Neural cell (in vitro differentiated cells): ENCODE data around the gene PNPLA6. TPM values are rescaled to one million over a fixed set of nuclear protein-coding genes. Genes with fewer than 3 reads are reported as not detected.

ENCODE experiments used
- H2AFZ ChIP-seq: fragments of 200-600, 300-800 bp; sonication (generic), shearing (Covaris generic); 2 replicates; pipeline ENCODE4 v1.6.0; 2014; ENCODE audit warnings: low read depth, mild to moderate bottlenecking, antibody characterized with exemption, low read length, moderate library complexity
- H3F3A ChIP-seq: fragments of 200-600 bp; shearing (Covaris generic); 2 replicates; pipeline ENCODE4 v1.6.1; 2016; ENCODE audit warnings: mild to moderate bottlenecking, moderate library complexity, mixed read lengths, antibody characterized with exemption, low read length; ENCODE audit not compliant: insufficient read depth, poor library complexity, severe bottlenecking
- H3K27ac ChIP-seq: fragments of 200-600, 300-800 bp; sonication (generic), shearing (Covaris generic); 2 replicates; pipeline ENCODE4 v1.5.1; 2014; ENCODE audit warnings: mild to moderate bottlenecking, low read length, moderate library complexity
- H3K27me3 ChIP-seq: fragments of 300-800, 200-600 bp; sonication (generic), shearing (Covaris generic); 2 replicates; pipeline ENCODE4 v1.6.0; 2014; ENCODE audit warnings: mild to moderate bottlenecking, low read depth, low read length, moderate library complexity; ENCODE audit not compliant: insufficient read depth
- H3K36me3 ChIP-seq: fragments of 300-800, 200-600 bp; sonication (generic), shearing (Covaris generic); 2 replicates; pipeline ENCODE4 v1.5.1; 2014; ENCODE audit warnings: mild to moderate bottlenecking, antibody characterized with exemption, low read length, moderate library complexity; ENCODE audit not compliant: insufficient read depth
- H3K4me2 ChIP-seq: fragments of 300-800, 200-600 bp; sonication (generic), shearing (Covaris generic); 2 replicates; pipeline ENCODE4 v1.6.0; 2014; ENCODE audit warnings: mild to moderate bottlenecking, low read length
- H3K4me3 ChIP-seq: fragments of 300-800, 200-600 bp; sonication (generic), shearing (Covaris generic); 2 replicates; pipeline ENCODE4 v1.5.1; 2014; ENCODE audit warnings: mild to moderate bottlenecking, low read length, moderate library complexity
- H3K79me2 ChIP-seq: fragments of 200-600 bp; shearing (Covaris generic); replicated peaks from 2 replicates; pipeline ENCODE4 v1.6.0; 2014; ENCODE audit warnings: mild to moderate bottlenecking, low read length, moderate library complexity; ENCODE audit not compliant: insufficient read depth
- H3K9ac ChIP-seq: fragments of 300-800, 200-600 bp; sonication (generic), shearing (Covaris generic); 2 replicates; pipeline ENCODE4 v1.6.1; 2016; ENCODE audit warnings: mild to moderate bottlenecking, low read length, mixed read lengths
- H3K9me2 ChIP-seq: fragments of 200-600 bp; shearing (Covaris generic); 2 replicates; pipeline ENCODE4 v1.6.1; 2016; ENCODE audit warnings: mild to moderate bottlenecking, low read length, mixed read lengths; ENCODE audit not compliant: insufficient read depth
- H3K9me3 ChIP-seq: fragments of 200-600, 300-800 bp; sonication (generic), shearing (Covaris generic); 2 replicates; pipeline ENCODE4 v1.6.1; 2016; ENCODE audit warnings: mild to moderate bottlenecking, mixed run types, low read length, moderate library complexity, mixed read lengths
- H4K20me1 ChIP-seq: fragments of 200-600 bp; shearing (Covaris generic); 2 replicates; pipeline ENCODE4 v1.6.1; 2016; ENCODE audit warnings: mild to moderate bottlenecking, mixed run types; ENCODE audit not compliant: insufficient read depth
- CTCF ChIP-seq: fragments of 450-650 bp; IDR thresholded peaks from 2 replicates; pipeline ENCODE4 v1.5.1; 2014; ENCODE audit warnings: antibody characterized with exemption, mild to moderate bottlenecking, moderate library complexity; ENCODE audit not compliant: poor library complexity, severe bottlenecking
- EP300 ChIP-seq: fragments of 450-650 bp; conservative IDR thresholded peaks from 2 replicates; pipeline ENCODE4 v1.6.1; 2014; ENCODE audit warnings: antibody characterized with exemption, mild to moderate bottlenecking, moderate library complexity; ENCODE audit not compliant: poor library complexity, severe bottlenecking
- EZH2 ChIP-seq: fragments of 200-600, 300-800 bp; shearing (Covaris generic), sonication (generic); IDR thresholded peaks from 2 replicates; pipeline ENCODE4 v1.6.1; 2014; ENCODE audit warnings: antibody characterized with exemption, low read length, borderline replicate concordance, mild to moderate bottlenecking; ENCODE audit not compliant: insufficient read depth, poor library complexity, severe bottlenecking
- MXI1 ChIP-seq: fragments of 450-650 bp; conservative IDR thresholded peaks from 2 replicates; pipeline ENCODE4 v1.6.1; 2014; ENCODE audit warnings: antibody characterized with exemption, mild to moderate bottlenecking; ENCODE audit not compliant: poor library complexity, severe bottlenecking
- POLR2AphosphoS5 ChIP-seq: IDR thresholded peaks from 2 replicates; pipeline ENCODE4 v1.6.1; 2012
- RAD21 ChIP-seq: fragments of 450-650 bp; conservative IDR thresholded peaks from 2 replicates; pipeline ENCODE4 v1.6.1; 2014; ENCODE audit warnings: antibody characterized with exemption, mild to moderate bottlenecking, moderate library complexity
- REST ChIP-seq: IDR thresholded peaks from 2 replicates; pipeline ENCODE4 v1.6.1; 2012; ENCODE audit warnings: borderline replicate concordance
- SMC3 ChIP-seq: fragments of 450-650 bp; conservative IDR thresholded peaks from 2 replicates; pipeline ENCODE4 v1.6.1; 2014; ENCODE audit warnings: antibody characterized with exemption, mild to moderate bottlenecking, moderate library complexity; ENCODE audit not compliant: poor library complexity
- TAF1 ChIP-seq: IDR thresholded peaks from 2 replicates; pipeline ENCODE4 v1.6.1; 2012; ENCODE audit warnings: low read depth
- polyA plus RNA-seq: library from polyadenylated mRNA; depleted of rRNA; stranded (reverse); fragments of >200 nt; gene quantifications from 2 replicates; pipeline ENCODE4 v1.2.3, GENCODE V29; 2014

Gene PNPLA6
- polyA plus RNA-seq, 1 donor from 2014 or later, result 10.8 TPM

GRCh38 chr19:7544626-7545025, 9.1 kb downstream of the PNPLA6 start:
- H3K4me2 ChIP-seq, result no peak overlapping the region
- H3K27ac ChIP-seq, result no peak overlapping the region
- no peaks in the 10 kb centered on the region for H3K27me3 ChIP-seq
- H3K9ac ChIP-seq, result no peak overlapping the region
- no peaks in the 10 kb centered on the region for H4K20me1 ChIP-seq
- H2AFZ ChIP-seq, result no peak overlapping the region
- H3K4me3 ChIP-seq, result no peak overlapping the region
- no peaks in the 10 kb centered on the region for H3K79me2 ChIP-seq
- H3F3A ChIP-seq, result no peaks in the 10 kb centered on the region
- no peaks in the 10 kb centered on the region for H3K9me2 ChIP-seq
- TF ChIP-seq EZH2 (no peak), MXI1 (no peak), SMC3 (no peak), EP300 (no peak), POLR2AphosphoS5 (no peak), TAF1 (no peak), REST (no peak), RAD21 (no peak), CTCF (no peak)
- H3K9me3 ChIP-seq, result no peaks in the 10 kb centered on the region
- no peaks in the 10 kb centered on the region for H3K36me3 ChIP-seq

GRCh38 chr19:7545300-7545699, 9.8 kb downstream of the PNPLA6 start:
- H2AFZ ChIP-seq, result no peak overlapping the region
- no peak overlapping the region for H3K4me3 ChIP-seq
- no peak overlapping the region for H3K9ac ChIP-seq
- no peaks in the 10 kb centered on the region for H3F3A ChIP-seq
- H3K27me3 ChIP-seq, result no peaks in the 10 kb centered on the region
- no peaks in the 10 kb centered on the region for H3K36me3 ChIP-seq
- H3K79me2 ChIP-seq, result no peaks in the 10 kb centered on the region
- no peak overlapping the region for H3K4me2 ChIP-seq
- TF ChIP-seq POLR2AphosphoS5 (no peak), MXI1 (no peak), REST (no peak), CTCF (no peak), EZH2 (no peak), TAF1 (no peak), RAD21 (no peak), EP300 (no peak), SMC3 (no peak)
- no peaks in the 10 kb centered on the region for H4K20me1 ChIP-seq
- no peak overlapping the region for H3K27ac ChIP-seq
- no peaks in the 10 kb centered on the region for H3K9me3 ChIP-seq
- no peaks in the 10 kb centered on the region for H3K9me2 ChIP-seq
